Epithelial cell of umbilical artery (primary cell): ENCODE measurements around the gene ZDHHC17. TPM values are rescaled to one million over a fixed set of nuclear protein-coding genes. Genes with fewer than 3 reads are reported as not detected.

Experiments
- total RNA-seq: library from RNA; depleted of rRNA; stranded (reverse); fragments of >200 nt; gene quantifications from 2 replicates; pipeline ENCODE4 v1.2.3, GENCODE V29; 2014

ZDHHC17 gene
- 44.7 and 45.8 TPM in 2 replicates for total RNA-seq

GRCh38 chr12:76763746-76764675 lies at the start of gene ZDHHC17:
Gene ZDHHC17, plus strand, starts transcription at chr12:76764115. Its CDS starts 122 bp downstream, at chr12:76764237.

DNA sequence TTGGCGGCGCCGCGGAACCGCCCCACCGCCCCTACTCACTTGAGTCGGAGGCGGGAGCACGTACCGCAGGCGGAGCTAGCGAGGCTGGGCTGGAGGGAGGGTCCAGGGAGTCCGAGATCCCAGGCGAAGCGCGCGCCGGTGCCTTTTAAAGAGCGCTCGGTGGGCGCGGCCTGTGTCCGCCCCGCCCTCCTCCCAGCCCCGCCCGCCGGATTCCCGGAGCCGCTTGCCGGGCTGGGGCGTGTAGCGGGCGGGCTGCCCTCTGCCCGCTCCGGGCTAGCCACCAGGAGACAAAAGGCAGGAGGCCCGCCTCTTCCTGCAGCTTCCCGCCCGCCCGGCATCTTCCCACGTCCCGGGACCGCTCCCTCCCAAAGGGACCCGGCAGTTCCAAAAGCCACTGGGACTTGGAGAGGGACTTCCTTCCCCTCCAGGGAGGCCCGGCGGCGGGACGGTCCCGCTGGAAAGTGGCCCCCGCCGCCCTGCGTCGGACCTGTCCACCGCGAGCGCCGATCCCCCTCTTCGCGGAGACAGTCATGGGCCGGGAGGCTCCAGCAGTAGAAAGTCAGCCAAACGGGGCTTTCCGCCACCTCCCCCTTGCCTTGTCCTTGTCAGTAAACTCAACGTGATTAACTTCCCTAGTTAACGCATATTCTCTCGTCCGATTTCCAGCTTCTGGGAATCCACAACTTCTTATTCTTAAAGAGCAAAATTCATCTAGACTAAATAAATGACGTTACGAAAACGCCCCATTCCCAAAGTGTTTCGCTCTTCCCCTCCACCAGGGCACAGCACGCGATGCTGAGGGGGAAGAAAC lies 115.2 kb downstream of the ZDHHC17 start, which contains the start of gene CSRP2:
CSRP2 (minus strand) TSS at position 121 of the 811 bp plus-strand sequence. CDS start 12,759 bp downstream, outside the sequence.

Other genes with a start within 250 kb of the ZDHHC17 start
- 34.0 and 36.7 TPM in 2 replicates for gene OSBPL8, start 204.3 kb upstream of the ZDHHC17 start, total RNA-seq
- 6.8 and 15.7 TPM in 2 replicates for gene CSRP2, start 114.9 kb downstream of the ZDHHC17 start, total RNA-seq